Kidney (tissue), 14 donors: ENCODE measurements around the gene MYADML2. TPM values are rescaled to one million over a fixed set of nuclear protein-coding genes. Genes with fewer than 3 reads are reported as not detected.

Source experiments
- DNase-seq, 5 donors: peaks; one replicate each; pipeline ENCODE4 v3.0.0-alpha.2; 2013 to 2020
- FAIRE-seq: peaks from 2 replicates; lab custom pipeline; 2012; peaks lifted over from hg19 to GRCh38; lab: Jason Lieb, UNC
- H3K27ac ChIP-seq, 2 donors: one replicate each; pipeline ENCODE4 v1.7.0; 2013; ENCODE audit warnings: low read depth in 2 of 2, low read length in 2 of 2, inconsistent platforms in 1 of 2
- H3K27me3 ChIP-seq: one replicate; pipeline ENCODE4 v1.7.1; 2013; ENCODE audit warnings: low read length, inconsistent platforms; ENCODE audit not compliant: control insufficient read depth, insufficient read depth
- H3K36me3 ChIP-seq, 3 donors: one replicate each; pipeline versions ENCODE4 v1.7.0 to v1.7.1; 2013; ENCODE audit warnings: low read length in 3 of 3, control low read depth in 1 of 3, inconsistent platforms in 1 of 3; ENCODE audit not compliant: insufficient read depth in 3 of 3, control insufficient read depth in 2 of 3
- H3K4me1 ChIP-seq, 3 donors: one replicate each; pipeline versions ENCODE4 v1.7.0 to v1.7.1; 2013; ENCODE audit warnings: low read length in 3 of 3, inconsistent platforms in 1 of 3, low read depth in 1 of 3; ENCODE audit not compliant: control insufficient read depth in 2 of 3, insufficient read depth in 2 of 3
- H3K4me3 ChIP-seq, 3 donors: one replicate each; pipeline versions ENCODE4 v1.7.0 to v1.8.1; 2013; ENCODE audit warnings: low read length in 3 of 3, control low read depth in 1 of 3, inconsistent platforms in 1 of 3
- H3K9ac ChIP-seq, 3 donors: one replicate each; pipeline versions ENCODE4 v1.7.0 to v1.7.1; 2013; ENCODE audit warnings: low read length in 3 of 3, control low read depth in 1 of 3, inconsistent platforms in 1 of 3
- H3K9me3 ChIP-seq, 3 donors: one replicate each; pipeline versions ENCODE4 v1.7.0 to v1.7.1; 2013; ENCODE audit warnings: low read length in 3 of 3, control low read depth in 1 of 3, inconsistent platforms in 1 of 3; ENCODE audit not compliant: control insufficient read depth in 2 of 3, insufficient read depth in 1 of 3
- intact Hi-C: fragments of 100-400 bp; cut with DNase I; formaldehyde crosslinking; loops from one replicate; pipeline ENCODE4 v1.11.1; 2022
- polyA plus RNA-seq: library from polyadenylated mRNA; stranded (reverse); fragments of 350-450 nt; fragmentation: Illumina TruSeq; extraction: RNeasy Lipid Tissue Mini Kit (QIAGEN cat#74804); gene quantifications from one replicate; pipeline ENCODE4 v1.2.3, GENCODE V29; 2014; ENCODE audit warnings: low read depth, low replicate concordance; ENCODE audit not compliant: insufficient read depth
- total RNA-seq: library from RNA; stranded (reverse); fragmentation: NEBNext Ultra II Directional; extraction: Animal tissue kit (Norgen Biotek cat#: 25700); gene quantifications from one replicate; pipeline ENCODE4 v1.2.1, GENCODE V29; 2021
- TF ChIP-seq, protein P1 (sequence below): IDR thresholded peaks from 3 replicates; pipeline ENCODE4 v1.5.1; 2012; ENCODE audit warnings: mild to moderate bottlenecking, moderate library complexity, borderline replicate concordance; ENCODE audit not compliant: insufficient read depth; ENCODE audit errors: extremely low read depth
- donor health status: control.
- donor health status: control.
- donor health status: control.
- donor health status: control.
- donor health status: control.
- donor health status: DM: yes; HTN: yes; CAD: no.
- donor health status: Normal renal cell carcinoma (clear cell type).

MYADML2 gene
- total and polyA plus RNA-seq, 2 donors from 2014 or later, result not detected

GRCh38 chr17:81939218-81939617 is 7.8 kb downstream of the MYADML2 start:
- TF ChIP-seq, protein P1, sequence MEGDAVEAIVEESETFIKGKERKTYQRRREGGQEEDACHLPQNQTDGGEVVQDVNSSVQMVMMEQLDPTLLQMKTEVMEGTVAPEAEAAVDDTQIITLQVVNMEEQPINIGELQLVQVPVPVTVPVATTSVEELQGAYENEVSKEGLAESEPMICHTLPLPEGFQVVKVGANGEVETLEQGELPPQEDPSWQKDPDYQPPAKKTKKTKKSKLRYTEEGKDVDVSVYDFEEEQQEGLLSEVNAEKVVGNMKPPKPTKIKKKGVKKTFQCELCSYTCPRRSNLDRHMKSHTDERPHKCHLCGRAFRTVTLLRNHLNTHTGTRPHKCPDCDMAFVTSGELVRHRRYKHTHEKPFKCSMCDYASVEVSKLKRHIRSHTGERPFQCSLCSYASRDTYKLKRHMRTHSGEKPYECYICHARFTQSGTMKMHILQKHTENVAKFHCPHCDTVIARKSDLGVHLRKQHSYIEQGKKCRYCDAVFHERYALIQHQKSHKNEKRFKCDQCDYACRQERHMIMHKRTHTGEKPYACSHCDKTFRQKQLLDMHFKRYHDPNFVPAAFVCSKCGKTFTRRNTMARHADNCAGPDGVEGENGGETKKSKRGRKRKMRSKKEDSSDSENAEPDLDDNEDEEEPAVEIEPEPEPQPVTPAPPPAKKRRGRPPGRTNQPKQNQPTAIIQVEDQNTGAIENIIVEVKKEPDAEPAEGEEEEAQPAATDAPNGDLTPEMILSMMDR, result no peak
- Histone ChIP-seq H3K9ac (no peak overlapping the region), H3K27ac (no peak overlapping the region), H3K4me1 (peaks cover 0 to 3% (median 0%) of the 10 kb centered on the region in 3 donors), H3K9me3 (no peaks in the 10 kb centered on the region), H3K36me3 (no peaks in the 10 kb centered on the region), H3K27me3 (no peaks in the 10 kb centered on the region), H3K4me3 (no peak overlapping the region)
- no peak for FAIRE-seq
- intact Hi-C loops, result no loop called here
- DNase-seq, result no peak

- Histone ChIP-seq H3K27me3 (no peaks in the 10 kb centered on the region), H3K4me3 (no peak overlapping the region), H3K4me1 (peaks cover 0 to 3% (median 0%) of the 10 kb centered on the region in 3 donors), H3K9ac (no peak overlapping the region), H3K9me3 (no peaks in the 10 kb centered on the region), H3K27ac (no peak overlapping the region), H3K36me3 (no peaks in the 10 kb centered on the region)
- TF ChIP-seq, protein P1, result no peak
- DNase-seq, result peak in 1 of 5 donors; percentile 74
- intact Hi-C loops, result no loop called here
- FAIRE-seq, result no peak
Observed at GRCh38 chr17:81935709-81936084, 11.3 kb downstream of the MYADML2 start.

DNA sequence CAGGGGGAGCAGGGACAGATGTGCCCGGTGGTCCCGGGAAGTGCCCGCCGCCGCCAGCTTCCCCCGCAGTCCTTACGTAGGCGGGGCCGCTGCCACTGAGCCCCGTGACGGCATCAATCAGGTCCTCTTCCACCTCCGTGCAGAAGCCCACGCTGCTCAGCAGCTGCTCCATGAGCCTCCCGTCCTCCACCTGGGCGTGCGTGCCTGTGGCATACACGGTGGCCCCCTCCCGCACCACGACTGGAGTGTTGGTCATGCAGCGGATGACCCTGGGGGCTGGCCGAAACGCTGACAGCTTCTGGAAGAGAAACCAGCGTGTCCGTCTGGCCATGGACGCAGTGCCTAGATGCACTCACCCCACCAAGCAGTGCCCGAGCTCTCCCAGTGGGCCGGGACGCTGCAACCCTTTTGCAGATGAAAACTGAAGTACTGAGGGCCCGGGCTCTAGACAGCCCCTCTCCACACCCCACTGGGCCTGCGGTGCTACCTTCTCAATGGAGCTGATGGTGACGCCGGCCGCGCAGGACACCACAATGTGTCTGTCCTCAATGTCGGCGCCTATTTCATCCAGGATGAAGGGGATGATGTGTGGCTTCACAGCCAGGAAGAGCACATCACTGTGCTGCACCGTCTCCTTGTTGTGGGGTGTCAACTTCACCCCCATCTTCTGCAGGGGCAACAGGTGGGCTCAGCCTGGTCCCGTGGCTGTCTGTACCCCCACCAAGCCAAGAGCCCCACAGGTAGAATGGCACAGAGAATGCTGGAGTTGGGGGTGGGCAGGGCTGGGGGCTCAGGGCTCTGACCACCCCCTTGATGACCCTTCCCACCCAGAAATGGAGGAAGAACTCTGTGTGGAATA is 12.0 kb downstream of the MYADML2 start:
- FAIRE-seq, result no peak
- Histone ChIP-seq H3K9ac (no peak overlapping the region), H3K27ac (no peak overlapping the region), H3K4me3 (no peak overlapping the region), H3K4me1 (peaks cover 0 to 3% (median 0%) of the 10 kb centered on the region in 3 donors), H3K9me3 (no peaks in the 10 kb centered on the region), H3K27me3 (no peaks in the 10 kb centered on the region), H3K36me3 (no peaks in the 10 kb centered on the region)
- intact Hi-C loops, result no loop called here
- TF ChIP-seq, protein P1, result no peak
- DNase-seq, result peak in 1 of 5 donors; percentile 71
